Esophagus muscularis mucosa (tissue), 4 donors: ENCODE measurements around the gene GTSE1.

Source experiments
- CTCF ChIP-seq, 3 experiments: fragments of 200-600 bp in 2 of 3; fragments of 450-650 bp in 1 of 3; sonication (generic) in 2 of 3; IDR thresholded peaks; one replicate each; pipeline ENCODE4 v1.5.1; 2017 to 2019; ENCODE audit warnings: antibody characterized with exemption in 3 of 3, mild to moderate bottlenecking in 2 of 3, moderate library complexity in 1 of 3
- EP300 ChIP-seq: sonication (generic); formaldehyde crosslinking; IDR thresholded peaks from one replicate; pipeline ENCODE4 v1.6.1; 2017; ENCODE audit warnings: antibody characterized with exemption
- POLR2A ChIP-seq: fragments of 450-650 bp; IDR thresholded peaks from one replicate; pipeline ENCODE4 v1.6.1; 2017; ENCODE audit warnings: antibody characterized with exemption, moderate library complexity, mild to moderate bottlenecking, low read depth

- no peak for TF ChIP-seq CTCF (IDR thresholded peaks at IDR 0.05)
- no peak for TF ChIP-seq POLR2A
- TF ChIP-seq EP300, result no peak
Observed at GRCh38 chr22:46319319-46319718, 22.6 kb downstream of the GTSE1 start.
